T-helper 2 cell treated with Interferon-gamma antibody and Interleukin-4, amounts not matched to agents 5 μg/mL and 100 μg/mL, for 36 hours (primary cell): Measurements from ENCODE around the gene SMIM44.

Source experiments
- DNase-seq: peaks from one replicate; pipeline ENCODE4 v3.0.0; 2021; ENCODE audit warnings: low spot score
- H3K27ac Mint-ChIP-seq: one replicate; pipeline ENCODE4 v1.8.0; 2021; ENCODE audit warnings: mild to moderate bottlenecking, mixed read lengths
- H3K27me3 Mint-ChIP-seq: one replicate; pipeline ENCODE4 v1.8.0; 2021; ENCODE audit warnings: low read depth, mixed read lengths
- H3K36me3 Mint-ChIP-seq: one replicate; pipeline ENCODE4 v1.8.0; 2021; ENCODE audit warnings: low read depth, mixed read lengths
- H3K4me1 Mint-ChIP-seq: one replicate; pipeline ENCODE4 v1.8.0; 2021; ENCODE audit warnings: low read depth, mixed read lengths
- H3K4me3 Mint-ChIP-seq: one replicate; pipeline ENCODE4 v1.8.0; 2022; ENCODE audit warnings: mild to moderate bottlenecking, moderate library complexity, mixed read lengths
- H3K9me3 Mint-ChIP-seq: one replicate; pipeline ENCODE4 v1.8.0; 2021; ENCODE audit warnings: mixed read lengths

The SMIM44 gene

GRCh38 chr19:3468211-3468610, 15.0 kb downstream of the SMIM44 start:
- no peaks in the 10 kb centered on the region for H3K27me3 Mint-ChIP-seq
- no peaks in the 10 kb centered on the region for H3K4me1 Mint-ChIP-seq
- H3K36me3 Mint-ChIP-seq = no peaks in the 10 kb centered on the region
- peaks cover 3% of the 10 kb centered on the region for H3K9me3 Mint-ChIP-seq
- no peak for DNase-seq
- H3K27ac Mint-ChIP-seq = no peak overlapping the region
- H3K4me3 Mint-ChIP-seq = no peak overlapping the region

GRCh38 chr19:3467437-3468198, 15.6 kb downstream of the SMIM44 start:
- no peak for DNase-seq
- Mint-ChIP-seq H3K27me3 (no peaks in the 10 kb centered on the region), H3K27ac (no peak overlapping the region), H3K4me1 (no peaks in the 10 kb centered on the region), H3K36me3 (no peaks in the 10 kb centered on the region), H3K9me3 (peaks cover 3% of the 10 kb centered on the region), H3K4me3 (no peak overlapping the region)

GRCh38 chr19:3466635-3467034, 16.6 kb downstream of the SMIM44 start:
- Mint-ChIP-seq H3K27me3 (no peaks in the 10 kb centered on the region), H3K4me3 (no peak overlapping the region), H3K36me3 (no peaks in the 10 kb centered on the region), H3K9me3 (peaks cover 3% of the 10 kb centered on the region), H3K4me1 (no peaks in the 10 kb centered on the region), H3K27ac (no peak overlapping the region)
- DNase-seq = no peak

DNA sequence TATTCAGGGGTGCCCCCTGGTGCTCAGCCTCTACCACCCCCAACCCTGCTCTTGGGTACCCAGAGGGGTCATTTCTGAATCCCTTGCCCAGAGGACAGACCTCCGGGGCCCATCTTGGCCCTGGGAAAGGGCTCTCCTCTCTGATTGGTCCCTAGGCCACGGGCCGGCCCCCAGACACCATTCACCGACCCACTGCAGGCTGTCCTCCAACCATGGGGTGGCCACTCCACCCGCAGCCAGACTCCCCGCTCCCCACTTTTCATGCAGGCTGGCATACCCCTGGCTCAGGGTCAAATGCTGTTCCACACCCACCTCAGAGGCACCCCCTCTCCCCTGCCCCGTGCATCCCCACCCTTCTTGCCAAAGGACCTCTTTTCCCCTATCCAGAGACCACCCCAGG, 17.7 kb downstream of the SMIM44 start:
- Mint-ChIP-seq H3K36me3 (no peaks in the 10 kb centered on the region), H3K4me1 (no peaks in the 10 kb centered on the region), H3K27ac (no peak overlapping the region), H3K27me3 (no peaks in the 10 kb centered on the region), H3K9me3 (peaks cover 3% of the 10 kb centered on the region), H3K4me3 (no peak overlapping the region)
- no peak for DNase-seq

- Mint-ChIP-seq H3K4me3 (no peak overlapping the region), H3K27ac (no peak overlapping the region), H3K4me1 (no peaks in the 10 kb centered on the region), H3K27me3 (no peaks in the 10 kb centered on the region), H3K36me3 (no peaks in the 10 kb centered on the region), H3K9me3 (peaks cover 3% of the 10 kb centered on the region)
- DNase-seq = no peak
Observed at GRCh38 chr19:3464587-3465235, 18.5 kb downstream of the SMIM44 start.

DNA sequence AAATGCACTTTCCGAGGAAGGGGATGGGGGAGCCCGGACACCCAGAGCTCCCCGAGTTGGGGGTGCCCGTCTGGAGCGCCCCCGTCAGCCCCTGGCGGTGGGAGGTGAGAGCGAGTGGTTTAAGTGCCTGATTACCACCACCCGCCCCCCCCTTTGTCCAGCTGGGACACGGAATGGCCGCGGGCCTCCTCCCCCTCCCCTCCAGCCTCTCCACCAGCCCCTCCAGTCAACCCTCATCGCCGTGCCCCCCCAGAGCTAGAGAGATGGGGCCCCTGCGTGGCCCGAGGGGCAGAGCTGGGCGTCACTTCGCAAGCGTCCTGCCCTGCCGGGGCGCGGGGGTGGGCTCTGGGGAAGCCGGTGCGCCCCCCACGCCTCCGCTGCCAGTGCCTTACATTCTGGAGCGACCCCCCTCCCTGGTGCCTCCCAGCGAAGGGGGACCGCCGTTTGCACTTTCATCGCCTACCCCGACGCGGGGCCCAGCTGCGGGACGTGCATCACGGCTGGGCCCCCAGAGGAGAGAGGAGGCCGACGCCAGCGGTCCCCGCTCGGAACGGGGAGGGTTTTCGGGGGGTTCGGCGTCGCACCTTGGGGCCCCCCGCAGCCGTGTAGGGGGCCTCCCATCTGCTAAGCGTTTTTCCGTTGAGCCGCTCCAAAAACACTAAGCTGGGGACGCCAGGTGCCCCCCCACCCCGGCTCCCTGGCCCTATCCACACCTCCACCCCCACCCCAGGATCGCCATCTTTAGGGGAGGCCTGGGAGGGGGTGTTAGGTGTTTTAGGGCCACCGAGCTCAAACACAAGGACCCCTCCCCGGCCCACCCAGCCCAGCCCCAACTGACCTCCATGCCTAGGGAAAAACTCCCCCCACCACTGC, 19.3 kb downstream of the SMIM44 start:
- H3K4me1 Mint-ChIP-seq = no peaks in the 10 kb centered on the region
- H3K27me3 Mint-ChIP-seq = no peaks in the 10 kb centered on the region
- no peaks in the 10 kb centered on the region for H3K36me3 Mint-ChIP-seq
- H3K9me3 Mint-ChIP-seq = peaks cover 3% of the 10 kb centered on the region
- H3K27ac Mint-ChIP-seq = no peak overlapping the region
- H3K4me3 Mint-ChIP-seq = no peak overlapping the region
- DNase-seq = no peak

DNA sequence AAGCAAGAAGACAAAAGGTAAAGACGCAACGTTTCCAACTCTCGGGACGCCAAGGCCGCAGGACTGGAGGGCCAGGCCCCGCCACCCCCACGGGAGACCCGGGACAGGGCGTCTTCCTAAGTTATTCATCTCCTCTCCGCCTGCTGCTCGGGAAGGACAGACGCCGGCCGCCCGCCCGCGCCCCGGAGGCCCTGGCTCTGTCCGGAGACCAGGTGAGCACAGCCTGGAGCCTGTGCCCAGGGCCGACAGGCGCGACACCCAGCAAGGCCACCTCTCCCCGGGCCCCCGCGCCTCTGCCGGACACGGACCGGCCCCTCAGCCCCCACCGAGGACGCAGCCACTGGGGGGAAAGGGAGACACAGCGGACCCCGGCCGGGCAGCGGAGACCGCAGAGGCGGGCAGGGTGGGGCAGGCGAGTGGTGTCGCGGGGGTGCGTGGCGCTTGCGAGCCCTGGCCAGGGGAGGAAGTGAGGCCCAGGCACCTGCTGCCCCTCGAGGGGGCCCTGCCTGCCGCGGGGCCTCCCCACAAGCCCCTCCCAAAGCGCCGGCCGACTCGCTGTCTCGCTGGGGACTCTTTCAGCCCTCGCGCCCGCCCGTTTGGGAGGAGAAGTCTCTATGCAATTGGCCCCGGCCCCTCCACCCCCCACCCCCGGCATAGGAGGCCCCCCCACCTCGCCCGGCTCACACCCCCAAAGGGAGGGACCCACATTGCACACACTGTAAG, 20.1 kb downstream of the SMIM44 start:
- Mint-ChIP-seq H3K9me3 (peaks cover 3% of the 10 kb centered on the region), H3K36me3 (no peaks in the 10 kb centered on the region), H3K4me1 (no peaks in the 10 kb centered on the region), H3K27ac (no peak overlapping the region), H3K27me3 (no peaks in the 10 kb centered on the region), H3K4me3 (no peak overlapping the region)
- DNase-seq = no peak

- no peaks in the 10 kb centered on the region for H3K9me3 Mint-ChIP-seq
- H3K4me3 Mint-ChIP-seq = no peak overlapping the region
- H3K27ac Mint-ChIP-seq = no peak overlapping the region
- H3K4me1 Mint-ChIP-seq = no peaks in the 10 kb centered on the region
- DNase-seq = no peak
- no peaks in the 10 kb centered on the region for H3K36me3 Mint-ChIP-seq
- no peaks in the 10 kb centered on the region for H3K27me3 Mint-ChIP-seq
Observed at GRCh38 chr19:3459965-3460582, 23.2 kb downstream of the SMIM44 start.

- H3K27me3 Mint-ChIP-seq = no peaks in the 10 kb centered on the region
- no peak overlapping the region for H3K4me3 Mint-ChIP-seq
- DNase-seq = no peak
- no peak overlapping the region for H3K27ac Mint-ChIP-seq
- H3K36me3 Mint-ChIP-seq = no peaks in the 10 kb centered on the region
- no peaks in the 10 kb centered on the region for H3K9me3 Mint-ChIP-seq
- no peaks in the 10 kb centered on the region for H3K4me1 Mint-ChIP-seq
Observed at GRCh38 chr19:3459089-3459881, 24.0 kb downstream of the SMIM44 start.

GRCh38 chr19:3458229-3459088, 24.8 kb downstream of the SMIM44 start:
- DNase-seq = no peak
- Mint-ChIP-seq H3K9me3 (no peaks in the 10 kb centered on the region), H3K27ac (no peak overlapping the region), H3K27me3 (no peaks in the 10 kb centered on the region), H3K4me1 (no peaks in the 10 kb centered on the region), H3K36me3 (no peaks in the 10 kb centered on the region), H3K4me3 (no peak overlapping the region)

DNA sequence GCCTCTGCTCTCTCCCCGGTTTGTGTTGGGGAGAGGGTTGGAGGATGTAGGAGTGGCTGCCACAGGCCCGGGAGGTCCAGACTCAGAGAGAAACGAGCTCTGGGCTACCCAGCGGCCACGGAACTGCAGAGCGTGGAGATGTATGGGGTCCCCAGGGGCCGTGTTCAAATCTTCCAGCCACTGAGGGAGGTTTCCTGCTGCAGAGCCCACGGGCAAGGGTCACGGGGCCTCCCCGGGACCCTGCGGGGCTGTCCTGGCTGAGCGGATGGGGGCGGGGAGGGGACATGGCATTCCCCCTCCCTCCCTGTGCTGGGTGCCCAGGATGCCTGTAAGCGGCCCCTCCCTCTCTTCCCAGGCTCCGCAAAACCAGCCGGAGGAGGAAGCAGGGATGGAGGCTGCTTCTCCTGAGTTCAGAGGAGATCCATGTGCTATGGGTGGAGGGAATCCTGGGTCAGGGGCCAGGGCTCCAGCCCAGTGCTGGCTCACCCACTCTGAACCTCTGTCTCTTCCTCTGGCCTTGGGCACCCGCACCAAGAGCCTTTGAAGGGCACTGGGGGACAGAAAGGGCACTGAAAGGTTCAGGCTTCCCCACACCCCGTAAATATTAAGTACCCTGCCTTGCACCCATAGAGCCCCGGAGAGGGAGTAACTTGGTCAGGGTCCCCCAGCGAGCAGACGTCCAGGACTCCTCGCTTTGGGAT, 25.6 kb downstream of the SMIM44 start:
- Mint-ChIP-seq H3K4me1 (no peaks in the 10 kb centered on the region), H3K36me3 (no peaks in the 10 kb centered on the region), H3K27ac (no peak overlapping the region), H3K4me3 (no peak overlapping the region), H3K27me3 (no peaks in the 10 kb centered on the region), H3K9me3 (no peaks in the 10 kb centered on the region)
- DNase-seq = no peak
